Smooth muscle cell (in vitro differentiated cells): ENCODE results near the gene CTSO. TPM values are rescaled to one million over a fixed set of nuclear protein-coding genes. Genes with fewer than 3 reads are reported as not detected.
A peak's percentile ranks its signal among the peaks of the same experiment; 100 is the strongest.

Source experiments
- DNase-seq: peaks from one replicate; lab custom pipeline; 2025; ENCODE audit not compliant: unreplicated experiment; lab: John Stamatoyannopoulos, UW
- H2AFZ ChIP-seq: fragments of 200-600 bp; sonication (generic); 2 replicates; pipeline ENCODE4 v1.6.0; 2016; ENCODE audit warnings: antibody characterized with exemption, low read depth, mild to moderate bottlenecking
- H3F3A ChIP-seq: fragments of 200-600 bp; sonication (generic); 2 replicates; pipeline ENCODE4 v1.6.0; 2017; ENCODE audit warnings: antibody characterized with exemption, low read depth
- H3K27ac ChIP-seq: fragments of 200-600 bp; sonication (generic); 2 replicates; pipeline ENCODE4 v1.5.1; 2016; ENCODE audit warnings: low read depth, mild to moderate bottlenecking
- H3K27me3 ChIP-seq: fragments of 200-600 bp; sonication (generic); 2 replicates; pipeline ENCODE4 v1.6.1; 2016; ENCODE audit warnings: low read depth, mild to moderate bottlenecking
- H3K36me3 ChIP-seq: fragments of 200-600 bp; sonication (generic); 2 replicates; pipeline ENCODE4 v1.5.1; 2016; ENCODE audit warnings: low read depth
- H3K4me1 ChIP-seq: fragments of 200-600 bp; sonication (generic); 2 replicates; pipeline ENCODE4 v1.5.1; 2016; ENCODE audit warnings: low read depth
- H3K4me2 ChIP-seq: fragments of 200-600 bp; sonication (generic); 2 replicates; pipeline ENCODE4 v1.6.0; 2016; ENCODE audit warnings: mild to moderate bottlenecking
- H3K4me3 ChIP-seq: fragments of 200-600 bp; sonication (generic); 2 replicates; pipeline ENCODE4 v1.5.1; 2016; ENCODE audit warnings: mild to moderate bottlenecking
- H3K79me2 ChIP-seq: fragments of 200-600 bp; sonication (generic); 2 replicates; pipeline ENCODE4 v1.6.0; 2016; ENCODE audit warnings: low read depth, mild to moderate bottlenecking
- H3K9ac ChIP-seq: fragments of 200-600 bp; sonication (generic); 2 replicates; pipeline ENCODE4 v1.6.0; 2016; ENCODE audit warnings: low read depth
- H3K9me3 ChIP-seq: fragments of 200-600 bp; sonication (generic); replicated peaks from 2 replicates; pipeline ENCODE4 v1.5.1; 2016; ENCODE audit warnings: low read depth
- H4K20me1 ChIP-seq: fragments of 200-600 bp; sonication (generic); 2 replicates; pipeline ENCODE4 v1.6.0; 2016; ENCODE audit warnings: low read depth
- WGBS: methylation state at CpG from one replicate; pipeline ENCODE4 v1.1.7; 2016; ENCODE audit warnings: low lambda C conversion rate; 5-methylcytosine and 5-hydroxymethylcytosine counted together
- polyA plus RNA-seq: library from polyadenylated mRNA; unstranded; fragments of >200 nt; fragmentation: Nextera tagmentation; extraction: Ambion mirVana; gene quantifications from 2 replicates; pipeline ENCODE4 v1.2.1, GENCODE V29; 2016
- total RNA-seq: library from RNA; depleted of rRNA; stranded (reverse); fragments of >200 nt; gene quantifications from 2 replicates; pipeline ENCODE4 v1.2.3, GENCODE V29; 2014
- TF ChIP-seq, protein P1 (sequence below): fragments of 200-600 bp; sonication (generic); IDR thresholded peaks from 2 replicates; pipeline ENCODE4 v1.5.1; 2017; ENCODE audit warnings: borderline replicate concordance, mild to moderate bottlenecking, antibody characterized with exemption; ENCODE audit not compliant: insufficient read depth, poor library complexity, severe bottlenecking

Gene CTSO, protein sequence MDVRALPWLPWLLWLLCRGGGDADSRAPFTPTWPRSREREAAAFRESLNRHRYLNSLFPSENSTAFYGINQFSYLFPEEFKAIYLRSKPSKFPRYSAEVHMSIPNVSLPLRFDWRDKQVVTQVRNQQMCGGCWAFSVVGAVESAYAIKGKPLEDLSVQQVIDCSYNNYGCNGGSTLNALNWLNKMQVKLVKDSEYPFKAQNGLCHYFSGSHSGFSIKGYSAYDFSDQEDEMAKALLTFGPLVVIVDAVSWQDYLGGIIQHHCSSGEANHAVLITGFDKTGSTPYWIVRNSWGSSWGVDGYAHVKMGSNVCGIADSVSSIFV
- total RNA-seq (19.2 and 19.7 TPM in 2 replicates), polyA plus RNA-seq (12.4 and 15.4 TPM in 2 replicates)

DNA sequence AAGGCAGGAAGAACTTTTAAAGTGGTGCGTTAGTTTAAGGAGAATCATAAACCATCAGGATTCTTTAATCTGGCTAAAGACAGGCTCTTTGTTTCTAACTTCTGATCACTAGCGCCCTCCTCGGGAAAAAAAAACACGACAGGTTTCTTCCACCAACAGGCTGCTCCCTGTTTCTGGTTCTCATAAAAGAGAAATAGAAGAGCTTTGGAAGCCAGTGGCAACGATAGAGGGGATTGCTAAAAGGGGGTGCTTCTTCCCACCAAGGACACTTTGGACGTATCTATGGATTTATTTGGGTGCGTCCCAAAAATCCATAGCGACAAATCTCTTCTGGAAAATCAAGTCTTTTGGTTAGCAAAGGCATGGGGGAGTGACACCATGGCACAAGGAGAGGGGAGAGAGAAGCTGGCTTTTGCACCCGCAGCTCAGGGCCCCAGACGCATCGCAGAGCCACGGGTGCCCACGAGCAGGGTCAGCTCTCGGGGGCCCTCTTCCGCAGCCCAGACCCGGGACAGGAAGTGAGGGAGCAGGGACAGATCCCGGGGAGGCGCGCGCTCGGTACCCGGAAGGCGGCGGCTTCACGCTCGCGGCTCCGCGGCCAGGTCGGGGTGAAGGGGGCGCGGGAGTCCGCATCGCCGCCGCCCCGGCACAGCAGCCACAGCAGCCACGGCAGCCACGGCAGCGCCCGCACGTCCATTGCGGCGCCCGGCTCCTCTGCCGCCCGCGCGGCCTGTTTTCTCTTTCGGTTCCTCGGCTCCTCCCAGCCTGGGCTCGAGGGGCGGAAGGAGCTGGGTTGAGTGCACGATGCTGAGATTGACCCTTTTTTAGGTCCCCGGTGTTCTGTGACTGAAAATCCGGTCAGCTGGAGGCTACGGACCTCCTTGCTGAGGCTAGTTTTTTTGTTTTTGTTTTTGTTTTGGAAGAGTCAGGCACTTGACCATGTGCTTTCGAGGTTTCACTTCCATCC, at the start of gene CTSO:
Gene CTSO, minus strand, starts transcription at position 716 of the 967 bp plus-strand sequence. Its CDS starts 19 bp downstream, at position 697.
- H3K4me3 ChIP-seq: peak within 1 kb of the TSS; percentile 72
- H3K79me2 ChIP-seq: peaks cover 7% of the 10 kb centered on the region
- 7% methylated on average over 50 of the region's 58 CpGs for WGBS
- H3K27ac ChIP-seq: peak within 1 kb of the TSS; percentile 94
- TF ChIP-seq, protein P1, sequence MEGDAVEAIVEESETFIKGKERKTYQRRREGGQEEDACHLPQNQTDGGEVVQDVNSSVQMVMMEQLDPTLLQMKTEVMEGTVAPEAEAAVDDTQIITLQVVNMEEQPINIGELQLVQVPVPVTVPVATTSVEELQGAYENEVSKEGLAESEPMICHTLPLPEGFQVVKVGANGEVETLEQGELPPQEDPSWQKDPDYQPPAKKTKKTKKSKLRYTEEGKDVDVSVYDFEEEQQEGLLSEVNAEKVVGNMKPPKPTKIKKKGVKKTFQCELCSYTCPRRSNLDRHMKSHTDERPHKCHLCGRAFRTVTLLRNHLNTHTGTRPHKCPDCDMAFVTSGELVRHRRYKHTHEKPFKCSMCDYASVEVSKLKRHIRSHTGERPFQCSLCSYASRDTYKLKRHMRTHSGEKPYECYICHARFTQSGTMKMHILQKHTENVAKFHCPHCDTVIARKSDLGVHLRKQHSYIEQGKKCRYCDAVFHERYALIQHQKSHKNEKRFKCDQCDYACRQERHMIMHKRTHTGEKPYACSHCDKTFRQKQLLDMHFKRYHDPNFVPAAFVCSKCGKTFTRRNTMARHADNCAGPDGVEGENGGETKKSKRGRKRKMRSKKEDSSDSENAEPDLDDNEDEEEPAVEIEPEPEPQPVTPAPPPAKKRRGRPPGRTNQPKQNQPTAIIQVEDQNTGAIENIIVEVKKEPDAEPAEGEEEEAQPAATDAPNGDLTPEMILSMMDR: peak; percentile 62
- H4K20me1 ChIP-seq: no peaks in the 10 kb centered on the region
- H3K27me3 ChIP-seq: no peaks in the 10 kb centered on the region
- H3F3A ChIP-seq: peaks cover 9% of the 10 kb centered on the region
- peak within 1 kb of the TSS; percentile 93 for H3K4me2 ChIP-seq
- H3K9ac ChIP-seq: peak within 1 kb of the TSS; percentile 90
- no peaks in the 10 kb centered on the region for H3K9me3 ChIP-seq
- H3K36me3 ChIP-seq: no peaks in the 10 kb centered on the region
- H2AFZ ChIP-seq: peak within 1 kb of the TSS; percentile 99
- DNase-seq: peak; percentile 45
- peaks cover 14% of the 10 kb centered on the region for H3K4me1 ChIP-seq

DNA sequence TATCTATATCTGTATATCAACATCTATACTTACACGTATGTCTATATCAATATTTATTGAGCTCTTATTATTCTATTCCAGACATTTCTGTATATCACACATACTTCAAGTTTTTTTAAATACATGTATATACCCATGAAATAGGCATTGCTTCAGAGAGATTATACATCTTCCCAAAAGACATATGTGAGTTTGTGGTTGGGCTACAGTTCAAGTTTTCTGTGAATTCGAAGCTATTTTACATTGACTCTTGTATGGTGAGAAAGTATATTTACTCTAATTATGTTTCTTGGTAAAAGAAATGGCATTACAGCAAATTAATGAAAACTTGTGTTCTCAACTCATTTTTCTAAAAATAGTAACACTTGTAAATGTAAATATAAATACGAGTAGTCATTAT, 46.8 kb upstream of the CTSO start:
- Histone ChIP-seq H3K36me3 (no peaks in the 10 kb centered on the region), H3K9me3 (no peaks in the 10 kb centered on the region), H3K27ac (no peak overlapping the region), H3K9ac (no peak overlapping the region), H2AFZ (no peak overlapping the region), H3K79me2 (no peaks in the 10 kb centered on the region), H3F3A (no peaks in the 10 kb centered on the region), H3K4me3 (no peak overlapping the region), H3K4me2 (no peak overlapping the region), H3K27me3 (no peaks in the 10 kb centered on the region), H3K4me1 (peaks cover 6% of the 10 kb centered on the region), H4K20me1 (no peaks in the 10 kb centered on the region)
- TF ChIP-seq, protein P1: no peak
- no peak for DNase-seq
- 98% methylated on average over 3 of the region's 3 CpGs for WGBS

DNA sequence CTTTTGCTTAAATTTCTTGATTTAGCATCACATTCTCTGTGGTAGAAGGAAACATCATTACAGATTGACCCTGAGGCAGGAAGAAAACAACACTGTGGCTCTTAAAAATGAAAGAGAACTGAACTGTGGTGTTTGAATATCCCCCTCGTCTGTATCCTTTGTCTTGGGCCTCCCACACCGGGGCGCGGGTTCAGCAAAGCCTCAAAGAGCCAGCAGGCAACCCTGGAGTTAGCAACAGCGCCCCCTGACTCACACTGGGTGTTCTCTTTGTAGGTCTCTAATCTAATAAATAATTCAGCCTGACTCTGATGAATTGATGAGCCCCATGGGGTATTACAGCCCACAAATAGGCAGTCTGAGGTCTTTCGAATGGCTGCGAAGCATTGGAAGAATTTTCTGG, 46.1 kb upstream of the CTSO start:
- Histone ChIP-seq H4K20me1 (no peaks in the 10 kb centered on the region), H3K4me3 (no peak overlapping the region), H3K4me2 (peak overlapping the region; percentile 60), H3K4me1 (peaks cover 6% of the 10 kb centered on the region), H3K27ac (no peak overlapping the region), H3K9ac (no peak overlapping the region), H3K79me2 (no peaks in the 10 kb centered on the region), H3F3A (no peaks in the 10 kb centered on the region), H3K9me3 (no peaks in the 10 kb centered on the region), H3K36me3 (no peaks in the 10 kb centered on the region), H2AFZ (peak overlapping the region; percentile 72), H3K27me3 (no peaks in the 10 kb centered on the region)
- TF ChIP-seq, protein P1: peak; percentile 31
- no peak for DNase-seq
- WGBS: 33% methylated on average over 7 of the region's 7 CpGs
